GM19324 (cell line): Measurements from ENCODE around the gene KIF13A.
"Not testable (repeated sequence)": the region's sequence is repeated elsewhere in the genome, so short reads cannot be mapped to it uniquely, and the experiment has no call there.

Source experiments
- ATAC-seq: cut with Tn5 transposase; IDR thresholded peaks from one replicate; pipeline ENCODE4 v1.9.1; 2021; ENCODE audit warnings: mild to moderate bottlenecking, moderate library complexity; ENCODE audit not compliant: unreplicated experiment, low FRiP score

Gene KIF13A

DNA sequence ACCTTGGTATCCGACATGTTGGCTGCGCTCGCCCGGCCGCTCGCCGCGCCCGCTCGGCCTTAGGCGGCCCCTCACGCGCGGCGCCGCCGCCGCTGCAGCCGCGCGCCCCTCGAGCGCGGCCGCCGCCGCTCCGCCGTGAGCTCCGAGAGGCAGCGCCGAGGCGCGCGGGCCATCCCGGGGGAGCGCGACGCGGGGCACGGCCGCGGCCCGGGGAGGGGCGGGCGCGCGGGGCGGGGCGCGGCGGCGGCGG lies at the start of gene KIF13A:
KIF13A (minus strand) TSS at position 189 of the 250 bp plus-strand sequence; CDS start at position 17, 172 bp downstream.
- ATAC-seq = peak; percentile 24

DNA sequence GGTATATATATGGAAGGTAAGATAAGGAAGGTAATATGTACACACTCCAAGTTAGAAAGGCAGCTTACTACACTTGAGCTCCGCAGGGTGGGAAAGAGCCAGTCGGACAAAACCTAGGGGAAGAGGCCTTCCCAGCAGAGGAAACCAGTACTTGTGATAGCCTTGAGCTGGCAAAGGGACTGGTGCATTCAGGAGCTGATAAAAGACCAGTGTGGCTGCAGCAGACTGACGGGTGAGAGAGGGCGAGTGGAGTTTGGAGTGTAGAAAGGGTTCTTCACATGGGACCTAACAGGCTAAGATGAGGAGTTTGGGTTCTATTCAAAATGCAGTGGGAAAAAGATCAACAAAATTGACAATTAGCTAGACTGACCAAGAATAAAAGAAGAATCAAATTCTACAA lies 49.3 kb upstream of the KIF13A start:
- ATAC-seq = no peak

DNA sequence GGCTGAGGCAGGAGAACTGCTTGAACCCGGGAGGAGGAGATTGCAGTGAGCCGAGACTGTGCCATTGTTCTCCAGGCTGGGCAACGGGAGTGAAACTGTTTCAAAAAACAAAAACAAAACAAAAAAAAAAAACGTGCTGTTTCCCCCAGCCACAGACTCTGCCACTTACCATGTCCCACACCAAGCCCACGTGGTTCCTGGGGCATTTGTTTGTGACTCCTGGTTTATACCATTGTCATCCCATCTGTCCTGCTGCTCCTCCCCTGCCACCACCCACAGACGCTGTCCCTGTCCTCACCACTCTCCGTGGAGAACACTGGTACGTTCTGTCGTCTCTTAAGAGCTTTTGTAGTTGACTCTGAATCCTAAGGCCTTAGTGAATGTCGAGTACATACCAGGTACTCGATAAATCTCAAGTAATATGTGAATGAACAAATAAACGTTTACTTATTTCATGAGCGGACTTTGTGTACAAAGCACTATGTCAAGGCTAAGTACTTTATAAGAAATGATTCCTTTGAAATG lies 48.0 kb upstream of the KIF13A start:
- ATAC-seq = no peak

DNA sequence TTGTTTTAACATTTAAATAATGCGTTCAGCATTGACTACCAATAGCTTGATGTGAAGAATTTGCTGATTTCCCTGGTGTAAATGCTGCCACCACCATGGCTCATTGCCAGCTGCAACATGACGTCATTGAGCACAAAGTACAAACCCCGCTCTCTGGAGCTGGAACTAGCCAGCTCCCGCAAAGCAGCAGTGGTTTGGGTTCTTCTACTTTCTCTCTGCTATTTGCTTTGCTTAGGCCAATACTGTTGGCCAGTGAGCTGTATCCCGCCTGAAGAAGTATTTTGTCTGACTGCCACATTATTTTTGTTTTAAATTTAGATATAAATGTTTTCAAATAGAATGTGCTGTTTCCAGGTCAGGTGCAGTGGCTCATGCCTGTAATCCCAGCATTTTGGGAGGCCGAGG lies 47.4 kb upstream of the KIF13A start:
- no peak for ATAC-seq

DNA sequence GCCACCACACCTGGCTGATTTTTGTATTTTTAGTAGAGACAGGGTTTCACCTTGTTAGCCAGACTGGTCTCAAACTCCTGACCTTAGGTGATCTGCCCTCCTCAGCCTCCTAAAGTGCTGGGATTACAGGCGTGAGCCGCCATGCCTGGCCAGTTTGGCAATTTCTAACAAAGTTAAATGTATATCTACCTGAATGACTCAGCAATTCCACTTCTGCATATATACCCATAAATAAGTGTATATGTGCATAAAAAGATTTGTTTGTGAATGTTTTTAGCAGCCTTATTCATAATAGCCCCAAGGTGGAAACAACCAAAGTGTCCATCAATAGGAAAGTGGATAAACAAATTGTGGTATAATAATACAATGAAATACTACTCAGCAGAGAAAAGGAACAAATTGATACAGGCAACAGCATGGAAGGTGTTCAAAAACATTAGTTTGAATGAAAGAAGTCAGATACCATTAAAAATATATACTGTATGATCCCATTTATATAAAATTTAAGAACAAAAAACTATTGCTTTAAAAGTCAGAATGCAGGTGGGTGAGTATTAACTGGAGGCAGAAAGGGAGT lies 44.3 kb upstream of the KIF13A start:
- ATAC-seq = no peak

DNA sequence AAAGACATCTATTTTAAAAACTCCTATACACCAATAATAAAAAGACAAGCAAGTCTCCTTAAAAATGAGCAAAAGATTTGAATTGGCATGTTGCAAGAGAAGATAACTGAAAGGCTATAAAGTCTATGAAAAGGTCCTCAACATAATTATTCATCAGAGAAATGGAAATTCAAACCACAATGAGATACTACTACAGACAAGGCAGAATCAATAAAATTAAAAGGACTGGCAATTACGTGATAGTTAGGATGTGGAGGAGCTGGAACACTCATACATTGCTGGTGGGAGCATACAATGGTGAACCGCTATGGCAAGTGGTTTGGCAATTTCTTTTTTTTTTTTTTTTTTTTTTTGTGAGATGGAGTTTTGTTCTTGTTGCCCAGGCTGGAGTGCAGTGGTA lies 43.8 kb upstream of the KIF13A start:
- no peak for ATAC-seq

DNA sequence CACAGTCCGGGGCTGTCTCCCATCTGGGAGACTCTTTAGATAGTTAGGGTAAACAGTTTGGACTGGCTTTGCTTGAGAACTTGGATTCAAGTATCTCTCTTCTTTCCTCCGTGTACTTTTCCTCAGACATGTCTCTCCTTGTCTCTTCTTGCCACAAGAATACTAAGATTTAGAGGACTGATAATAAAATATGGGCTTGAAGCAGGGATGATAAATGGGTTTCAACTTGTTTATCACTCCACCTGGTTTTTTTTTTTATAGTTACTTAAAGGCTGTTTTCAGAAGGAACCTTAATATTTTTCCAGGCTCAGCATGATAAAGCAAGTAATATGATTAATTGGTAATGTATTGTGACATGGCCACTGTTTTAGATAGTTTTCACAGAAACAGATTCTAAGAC lies 40.9 kb upstream of the KIF13A start:
- no peak for ATAC-seq

DNA sequence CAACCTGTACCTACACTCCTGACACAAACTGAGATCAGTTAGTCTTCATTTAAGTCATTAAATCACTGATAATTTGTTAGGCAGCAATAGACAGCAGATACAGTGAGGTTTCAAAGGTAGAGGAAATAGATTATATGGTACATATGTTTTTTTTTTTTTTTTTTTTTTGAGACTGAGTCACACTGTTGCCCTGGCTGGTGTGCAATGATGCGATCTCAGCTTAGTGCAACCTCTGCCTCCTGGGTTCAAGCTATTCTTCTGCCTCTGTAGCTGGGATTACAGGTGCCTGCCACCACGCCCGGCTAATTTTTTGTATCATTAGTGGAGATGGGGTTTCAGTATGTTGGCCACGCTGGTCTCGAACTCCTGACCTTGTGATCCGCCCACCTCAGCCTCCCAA lies 38.2 kb upstream of the KIF13A start:
- no peak for ATAC-seq

DNA sequence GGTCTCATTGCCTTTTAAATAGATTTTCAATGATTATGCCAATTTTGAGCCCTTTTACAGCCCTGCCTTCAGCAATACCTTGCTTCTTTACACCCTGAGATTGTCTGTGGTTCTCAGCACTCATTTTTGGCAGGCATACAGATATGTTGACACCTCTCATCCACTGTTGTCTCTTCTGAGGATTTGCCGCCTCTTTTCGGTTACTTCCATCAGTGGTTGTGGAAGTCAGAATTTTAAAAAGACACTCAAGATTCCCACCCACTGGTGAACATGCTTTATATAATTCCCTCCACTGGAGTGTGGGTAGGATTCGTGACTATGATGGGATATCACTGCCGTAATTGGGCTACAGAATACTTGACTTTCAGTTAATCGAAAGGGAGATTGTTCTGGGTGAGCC lies 37.4 kb upstream of the KIF13A start:
- no peak for ATAC-seq

DNA sequence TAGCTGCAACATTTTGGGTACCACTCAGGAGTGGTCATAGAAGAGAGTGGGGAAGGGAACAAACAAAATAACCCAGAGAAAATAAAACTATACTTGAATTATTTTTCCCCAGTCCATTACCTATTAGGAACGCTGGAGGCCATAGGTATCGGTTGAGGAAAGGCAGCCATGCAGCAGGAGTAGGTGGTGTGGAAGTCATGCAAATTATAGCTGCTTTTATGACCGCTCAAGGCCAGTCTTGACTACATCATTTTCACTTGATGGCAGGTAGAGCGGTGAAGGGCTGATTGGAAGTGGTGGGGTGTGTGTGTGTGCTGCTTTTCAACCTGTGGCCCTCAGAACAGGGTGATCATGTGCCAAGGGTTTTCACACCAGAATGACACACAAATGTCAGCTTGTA lies 36.5 kb upstream of the KIF13A start:
- no peak for ATAC-seq

DNA sequence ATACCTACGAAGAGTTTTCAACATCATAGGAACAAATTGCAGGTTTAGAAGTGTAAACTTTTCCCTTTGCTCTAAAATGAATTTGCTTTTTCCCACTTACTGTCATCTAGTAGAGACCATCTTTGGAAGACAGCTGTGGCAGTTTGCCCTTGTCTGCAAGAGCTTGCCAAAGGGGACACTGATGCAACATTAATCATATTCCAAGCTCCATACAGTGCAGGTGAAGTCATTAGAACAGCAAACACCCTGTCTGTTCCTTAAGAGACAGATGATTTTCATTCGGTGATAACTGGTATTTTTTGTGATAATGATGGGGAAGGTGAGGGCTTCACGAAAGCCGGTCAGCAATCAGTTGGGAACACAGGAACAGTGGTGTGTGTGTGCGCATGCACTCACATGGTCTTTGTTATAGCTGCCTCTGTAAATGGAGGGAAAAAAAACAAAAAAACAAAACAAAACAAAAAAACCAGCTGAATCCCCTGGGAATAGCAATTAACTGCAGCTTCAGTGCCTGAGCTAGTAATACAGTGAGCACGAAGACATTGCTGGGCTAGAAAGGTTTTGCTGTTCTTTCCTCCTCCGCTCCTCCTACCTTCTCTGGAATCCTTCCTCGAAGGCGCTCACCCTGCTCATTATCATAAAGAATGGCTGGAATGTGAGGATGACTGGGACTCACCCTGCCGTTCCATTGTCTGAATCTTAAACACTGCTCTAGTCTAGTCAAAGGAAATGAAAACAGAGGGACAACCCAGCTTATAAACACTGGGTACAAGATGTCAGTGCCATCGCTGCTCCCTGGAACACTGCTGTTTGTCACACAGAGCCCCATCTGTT lies 35.2 kb upstream of the KIF13A start:
- no peak for ATAC-seq

DNA sequence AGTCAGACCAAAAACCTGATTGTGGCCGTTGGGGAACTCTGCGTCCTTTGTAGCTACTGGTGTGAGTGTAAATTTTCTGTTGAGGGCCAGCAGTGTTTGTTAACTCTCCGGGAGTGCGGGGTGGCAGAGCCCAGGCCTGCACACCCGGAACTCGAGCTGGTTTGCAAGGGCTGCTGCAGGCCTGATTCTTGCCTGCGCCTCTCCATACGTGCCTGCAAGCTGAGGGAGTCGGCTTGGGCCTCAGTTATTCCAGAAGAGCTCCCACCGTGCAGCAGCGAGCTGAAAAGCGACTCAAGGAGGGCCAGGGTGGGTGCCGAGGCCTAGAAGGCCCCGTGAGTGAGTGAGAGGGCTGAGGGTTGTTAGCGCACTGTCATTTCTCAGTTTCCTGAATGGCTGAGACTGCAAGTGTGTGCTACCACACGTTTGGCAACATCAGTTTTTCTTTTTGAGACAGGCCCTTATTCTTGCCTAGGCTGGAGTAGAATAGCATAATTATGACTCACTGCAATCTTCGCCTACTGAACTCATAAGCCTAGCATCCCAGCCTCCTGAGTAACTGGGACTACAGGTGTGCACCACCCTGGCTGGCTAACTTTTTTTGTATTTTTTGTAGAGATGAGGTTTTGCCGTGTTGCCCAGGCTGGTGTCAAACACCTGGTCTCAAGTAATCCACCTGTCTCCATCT lies 33.9 kb upstream of the KIF13A start:
- ATAC-seq = no peak

DNA sequence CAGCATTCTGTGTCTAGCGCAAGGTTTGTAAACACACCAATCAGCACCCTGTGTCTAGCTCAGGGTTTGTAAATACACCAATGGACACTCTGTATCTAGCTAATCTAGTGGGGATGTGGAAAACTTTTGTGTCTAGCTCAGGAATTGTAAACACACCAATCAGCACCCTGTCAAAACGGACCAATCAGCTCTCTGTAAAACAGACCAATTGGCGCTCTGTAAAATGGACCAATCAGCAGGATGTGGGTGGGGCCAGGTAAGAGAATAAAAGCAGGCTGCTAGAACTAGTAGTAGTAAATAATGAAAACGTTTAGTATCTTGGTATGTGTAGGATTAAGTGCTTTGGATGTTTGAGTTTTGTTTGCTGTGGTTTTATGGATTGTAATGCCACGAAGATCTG lies 33.1 kb upstream of the KIF13A start:
- not testable (repeated sequence) for ATAC-seq

DNA sequence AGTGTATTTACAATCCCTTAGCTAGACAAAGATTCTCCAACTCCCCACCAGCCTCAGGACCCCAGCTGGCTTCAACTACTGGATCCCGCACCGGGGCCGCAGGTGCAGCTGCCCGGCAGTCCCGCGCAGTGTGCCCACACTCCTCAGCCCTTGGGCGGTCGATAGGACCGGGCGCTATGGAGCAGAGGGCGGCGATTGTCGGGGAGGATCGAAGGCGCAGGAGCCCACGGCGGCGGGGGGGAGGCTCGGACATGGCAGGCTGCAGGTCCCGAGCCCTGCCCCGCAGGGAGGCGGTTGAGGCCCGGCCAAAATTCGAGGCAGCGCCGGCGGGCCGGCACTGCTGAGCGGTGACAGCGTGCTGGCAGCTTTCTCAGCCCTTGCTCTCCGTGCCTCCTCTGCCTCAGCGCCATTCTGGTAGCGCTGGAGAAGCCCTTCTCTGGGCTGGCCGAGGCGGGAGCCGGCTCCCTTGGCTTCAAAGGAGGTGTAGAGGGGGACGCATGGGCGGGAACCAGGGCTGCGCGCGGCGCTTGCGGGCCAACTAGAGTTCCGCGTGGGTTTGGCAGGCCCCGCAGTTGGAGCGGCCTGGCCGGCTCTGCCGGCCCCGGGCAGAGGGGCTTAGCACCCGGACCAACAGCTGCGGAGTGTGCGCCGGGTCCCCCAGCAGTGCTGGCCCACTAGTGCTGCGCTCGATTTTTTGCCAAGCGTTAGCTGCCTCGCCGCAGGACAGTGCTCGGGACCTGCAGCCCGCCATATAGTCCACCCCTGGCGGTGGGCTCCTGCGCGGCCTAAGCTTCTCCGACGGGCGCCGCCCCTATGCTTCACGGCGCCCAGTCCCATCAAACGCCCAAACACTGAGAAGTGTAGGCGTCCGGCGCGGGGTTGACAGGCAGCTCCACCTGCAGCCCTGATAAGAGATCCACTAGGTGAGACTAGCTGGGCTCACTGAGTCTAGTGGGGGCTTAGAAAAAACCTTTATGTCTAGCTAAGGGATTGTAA lies 32.4 kb upstream of the KIF13A start:
- no peak for ATAC-seq

DNA sequence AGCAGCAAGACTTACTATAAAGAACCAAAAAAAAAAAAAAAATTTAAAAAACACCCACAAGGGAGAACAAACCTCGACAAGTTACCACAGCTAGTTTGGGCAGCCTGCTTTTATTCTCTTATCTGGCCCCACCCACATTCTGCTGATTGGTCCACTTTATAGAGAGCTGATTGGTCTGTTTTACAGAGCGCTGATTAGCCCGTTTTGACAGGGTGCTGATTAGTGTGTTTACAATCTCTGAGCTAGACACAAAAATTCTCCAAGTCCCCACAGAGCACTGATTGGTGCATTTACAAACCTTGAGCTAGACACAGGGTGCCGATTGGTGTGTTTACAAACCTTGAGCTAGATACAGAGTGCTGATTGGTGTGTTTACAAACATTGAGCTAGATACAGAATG lies 31.7 kb upstream of the KIF13A start:
- not testable (repeated sequence) for ATAC-seq

DNA sequence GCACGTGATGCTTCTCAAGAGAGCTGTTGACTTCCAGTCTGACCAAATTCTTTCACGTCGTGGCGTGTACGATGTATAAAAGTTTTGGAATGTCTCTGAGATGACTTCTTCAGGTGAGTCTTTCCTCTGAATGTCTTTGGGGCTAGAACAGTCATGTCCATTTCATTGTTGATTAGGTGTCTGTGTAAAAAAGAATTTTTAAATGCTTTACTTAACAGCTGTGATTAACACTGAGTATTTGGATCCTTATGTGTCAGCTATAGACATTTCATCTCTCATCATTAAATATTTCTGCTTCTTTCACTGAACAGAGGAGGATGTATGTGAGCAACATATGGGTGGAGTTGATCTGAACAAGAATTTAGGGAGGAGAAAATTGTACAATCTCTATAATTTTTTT lies 29.3 kb upstream of the KIF13A start:
- no peak for ATAC-seq

DNA sequence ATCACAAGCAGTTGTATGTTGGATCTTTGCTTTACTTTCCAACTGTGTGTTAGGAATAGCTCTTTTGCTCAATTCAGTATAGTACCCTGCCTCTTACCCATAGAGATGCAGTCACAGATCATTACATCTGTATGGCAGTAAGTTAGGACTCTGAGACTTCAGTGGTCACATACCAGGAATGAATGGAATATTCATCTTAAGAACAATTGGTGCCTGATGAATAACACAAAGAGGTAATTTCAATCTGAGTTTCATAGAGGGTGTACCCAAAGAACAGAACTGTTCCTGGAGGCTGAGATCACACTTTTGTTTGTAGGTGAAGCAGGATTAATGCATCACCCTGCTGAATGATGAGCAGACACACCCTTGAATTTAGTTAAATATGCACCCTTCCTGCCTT lies 28.7 kb upstream of the KIF13A start:
- ATAC-seq = no peak

DNA sequence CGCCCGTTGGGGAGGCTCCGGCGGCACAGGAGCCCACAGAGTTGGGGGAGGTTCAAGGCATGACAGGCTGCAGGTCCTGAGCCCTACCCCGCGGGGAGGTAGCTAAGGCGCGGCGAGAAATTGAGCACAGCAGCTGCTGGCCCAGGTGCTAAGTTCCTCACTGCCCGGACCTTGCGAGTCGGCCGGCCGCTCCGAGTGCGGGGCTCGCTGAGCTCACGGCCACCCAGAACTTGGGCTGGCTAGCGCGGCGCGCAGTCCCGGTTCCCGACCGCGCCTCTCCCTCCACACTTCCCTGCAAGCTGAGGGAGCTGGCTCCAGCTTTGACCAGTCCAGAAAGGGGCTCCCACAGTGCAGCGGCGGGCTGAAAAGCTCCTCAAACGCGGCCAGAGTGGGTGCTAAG lies 23.9 kb upstream of the KIF13A start:
- ATAC-seq = no peak

DNA sequence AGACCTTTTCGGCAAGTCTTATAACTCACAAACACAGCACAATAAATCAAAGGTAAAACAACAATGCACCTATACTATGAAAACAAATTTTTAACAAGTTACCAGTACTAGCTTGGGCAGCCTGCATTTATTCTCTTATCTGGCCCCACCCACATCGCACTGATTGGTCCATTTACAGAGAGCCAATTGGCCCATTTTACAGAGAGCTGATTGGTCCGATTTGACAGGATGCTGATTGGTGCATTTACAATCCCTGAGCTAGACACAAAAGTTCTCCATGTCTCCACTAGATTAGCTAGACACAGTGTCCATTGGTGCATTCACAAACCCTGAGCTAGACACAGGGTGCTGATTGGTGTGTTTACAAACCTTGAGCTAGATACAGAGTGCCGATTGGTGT lies 23.1 kb upstream of the KIF13A start:
- ATAC-seq = not testable (repeated sequence)

DNA sequence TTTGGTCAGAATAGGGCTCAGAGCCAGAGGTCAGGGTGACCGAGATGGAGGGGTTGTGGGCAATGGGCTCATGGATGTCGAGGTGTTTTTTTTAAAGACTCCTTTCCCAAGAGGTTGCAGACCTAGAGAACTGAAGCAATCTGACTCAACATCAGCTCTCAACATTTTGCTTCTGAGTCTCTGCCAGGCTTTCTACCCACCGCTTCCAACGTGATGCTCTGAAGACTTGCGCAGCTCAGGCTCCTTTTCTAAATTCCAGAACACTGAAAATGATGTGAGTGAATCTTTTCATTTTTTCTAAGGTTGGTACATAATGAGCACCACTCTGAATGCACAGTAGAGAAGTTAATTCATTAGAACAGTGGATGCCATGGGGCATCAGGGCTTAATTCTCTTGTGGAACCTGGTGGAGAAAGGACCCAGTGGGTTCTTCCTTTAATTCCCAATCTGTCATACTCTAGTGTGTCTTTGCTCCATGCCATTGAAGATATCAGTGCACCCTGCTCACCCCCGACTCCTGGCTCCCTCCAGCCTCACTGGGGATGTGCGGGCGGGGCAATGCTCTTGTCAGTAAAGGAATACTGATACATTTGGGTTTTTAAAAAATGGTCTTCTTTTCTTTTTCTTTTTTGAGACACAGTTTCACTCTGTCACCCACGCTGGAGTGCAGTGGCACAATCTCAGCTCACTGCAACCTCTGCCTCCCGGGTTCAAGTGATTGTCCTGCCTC lies 17.0 kb upstream of the KIF13A start:
- ATAC-seq = no peak
